ENCODE results near the gene KNG1.

DNA sequence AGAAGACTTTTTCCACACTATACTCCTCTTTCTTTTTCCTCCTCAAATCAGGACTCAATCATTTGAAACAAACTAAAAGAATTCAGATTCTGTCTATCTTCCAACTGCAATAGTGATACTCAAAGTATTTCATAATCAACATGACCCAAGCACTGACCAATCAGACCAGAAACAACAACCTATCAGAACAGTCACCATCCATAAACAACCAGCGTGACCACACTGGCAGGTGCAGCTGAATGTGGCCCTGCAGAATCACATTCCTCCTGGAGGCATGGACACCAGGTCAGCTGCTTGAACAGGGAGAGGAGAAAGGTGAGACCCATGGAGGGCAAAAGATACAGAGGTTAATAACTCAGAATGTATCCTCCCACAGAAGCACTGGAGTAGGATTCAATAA, 38.0 kb upstream of the KNG1 start:
- TF ChIP-seq, protein P1, sequence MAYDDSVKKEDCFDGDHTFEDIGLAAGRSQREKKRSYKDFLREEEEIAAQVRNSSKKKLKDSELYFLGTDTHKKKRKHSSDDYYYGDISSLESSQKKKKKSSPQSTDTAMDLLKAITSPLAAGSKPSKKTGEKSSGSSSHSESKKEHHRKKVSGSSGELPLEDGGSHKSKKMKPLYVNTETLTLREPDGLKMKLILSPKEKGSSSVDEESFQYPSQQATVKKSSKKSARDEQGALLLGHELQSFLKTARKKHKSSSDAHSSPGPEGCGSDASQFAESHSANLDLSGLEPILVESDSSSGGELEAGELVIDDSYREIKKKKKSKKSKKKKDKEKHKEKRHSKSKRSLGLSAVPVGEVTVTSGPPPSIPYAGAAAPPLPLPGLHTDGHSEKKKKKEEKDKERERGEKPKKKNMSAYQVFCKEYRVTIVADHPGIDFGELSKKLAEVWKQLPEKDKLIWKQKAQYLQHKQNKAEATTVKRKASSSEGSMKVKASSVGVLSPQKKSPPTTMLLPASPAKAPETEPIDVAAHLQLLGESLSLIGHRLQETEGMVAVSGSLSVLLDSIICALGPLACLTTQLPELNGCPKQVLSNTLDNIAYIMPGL (CRISPR knock-in tag; IDR thresholded peaks at IDR 0.05; ENCODE audit: borderline replicate concordance): no peak
- TF ChIP-seq, protein P2, sequence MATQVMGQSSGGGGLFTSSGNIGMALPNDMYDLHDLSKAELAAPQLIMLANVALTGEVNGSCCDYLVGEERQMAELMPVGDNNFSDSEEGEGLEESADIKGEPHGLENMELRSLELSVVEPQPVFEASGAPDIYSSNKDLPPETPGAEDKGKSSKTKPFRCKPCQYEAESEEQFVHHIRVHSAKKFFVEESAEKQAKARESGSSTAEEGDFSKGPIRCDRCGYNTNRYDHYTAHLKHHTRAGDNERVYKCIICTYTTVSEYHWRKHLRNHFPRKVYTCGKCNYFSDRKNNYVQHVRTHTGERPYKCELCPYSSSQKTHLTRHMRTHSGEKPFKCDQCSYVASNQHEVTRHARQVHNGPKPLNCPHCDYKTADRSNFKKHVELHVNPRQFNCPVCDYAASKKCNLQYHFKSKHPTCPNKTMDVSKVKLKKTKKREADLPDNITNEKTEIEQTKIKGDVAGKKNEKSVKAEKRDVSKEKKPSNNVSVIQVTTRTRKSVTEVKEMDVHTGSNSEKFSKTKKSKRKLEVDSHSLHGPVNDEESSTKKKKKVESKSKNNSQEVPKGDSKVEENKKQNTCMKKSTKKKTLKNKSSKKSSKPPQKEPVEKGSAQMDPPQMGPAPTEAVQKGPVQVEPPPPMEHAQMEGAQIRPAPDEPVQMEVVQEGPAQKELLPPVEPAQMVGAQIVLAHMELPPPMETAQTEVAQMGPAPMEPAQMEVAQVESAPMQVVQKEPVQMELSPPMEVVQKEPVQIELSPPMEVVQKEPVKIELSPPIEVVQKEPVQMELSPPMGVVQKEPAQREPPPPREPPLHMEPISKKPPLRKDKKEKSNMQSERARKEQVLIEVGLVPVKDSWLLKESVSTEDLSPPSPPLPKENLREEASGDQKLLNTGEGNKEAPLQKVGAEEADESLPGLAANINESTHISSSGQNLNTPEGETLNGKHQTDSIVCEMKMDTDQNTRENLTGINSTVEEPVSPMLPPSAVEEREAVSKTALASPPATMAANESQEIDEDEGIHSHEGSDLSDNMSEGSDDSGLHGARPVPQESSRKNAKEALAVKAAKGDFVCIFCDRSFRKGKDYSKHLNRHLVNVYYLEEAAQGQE (IDR thresholded peaks at IDR 0.05): no peak

Measured in A549 (cell line).